K562 (cell line): ENCODE measurements around the gene ZBTB48. TPM values are rescaled to one million over a fixed set of nuclear protein-coding genes. Genes with fewer than 3 reads are reported as not detected.

Experiments
- CHD7 ChIP-seq: fragments of 200-600 bp; sonication (generic); IDR thresholded peaks from one replicate; pipeline ENCODE4 v1.6.1; 2012; ENCODE audit warnings: mild to moderate bottlenecking, low read depth, low read length, inconsistent platforms
- GTF3C2 ChIP-seq: IDR thresholded peaks from 3 replicates; pipeline ENCODE4 v1.6.1; 2011; ENCODE audit warnings: borderline replicate concordance, mild to moderate bottlenecking, moderate library complexity; ENCODE audit not compliant: insufficient read length; ENCODE audit errors: extremely low read depth
- IRF2 ChIP-seq: sonication (generic); formaldehyde crosslinking; IDR thresholded peaks from 2 replicates; pipeline ENCODE4 v1.8.1; 2022; ENCODE audit warnings: mild to moderate bottlenecking, missing genetic modification reagents
- OTX1 ChIP-seq: fragments of 450-650 bp; formaldehyde crosslinking; IDR thresholded peaks from 2 replicates; pipeline ENCODE4 v1.4.0; 2022; ENCODE audit warnings: mild to moderate bottlenecking
- PREB ChIP-seq: sonication (generic); formaldehyde crosslinking; IDR thresholded peaks from 2 replicates; pipeline ENCODE4 v1.8.1; 2023; ENCODE audit warnings: mild to moderate bottlenecking, missing genetic modification reagents
- SMARCC2 ChIP-seq: fragments of 450-650 bp; IDR thresholded peaks from 2 replicates; pipeline ENCODE4 v1.6.1; 2017; ENCODE audit warnings: antibody characterized with exemption, moderate library complexity, mild to moderate bottlenecking, low read depth
- TFAP4 ChIP-seq: sonication (generic); formaldehyde crosslinking; IDR thresholded peaks from 2 replicates; pipeline ENCODE4 v1.8.0; 2022; ENCODE audit warnings: missing genetic modification reagents, mild to moderate bottlenecking, moderate library complexity, borderline replicate concordance
- ZNF121 ChIP-seq: sonication (generic); formaldehyde crosslinking; conservative IDR thresholded peaks from 2 replicates; pipeline ENCODE4 v1.8.0; 2022; ENCODE audit warnings: missing genetic modification reagents
- ZNF224 ChIP-seq: sonication (generic); formaldehyde crosslinking; IDR thresholded peaks from 2 replicates; pipeline ENCODE4 v1.8.0; 2022; ENCODE audit warnings: mild to moderate bottlenecking, missing genetic modification reagents
- ZNF232 ChIP-seq: sonication (generic); formaldehyde crosslinking; IDR thresholded peaks from 2 replicates; pipeline ENCODE4 v1.8.0; 2022; ENCODE audit warnings: mild to moderate bottlenecking, missing genetic modification reagents
- ZNF584 ChIP-seq: fragments of 200-800 bp; sonication (Bioruptor generic); IDR thresholded peaks from 2 replicates; pipeline ENCODE4 v1.6.1; 2016; ENCODE audit warnings: low read depth, mild to moderate bottlenecking, missing genetic modification characterization, missing compliant biosample characterization
- polyA plus RNA-seq, 8 experiments: library from polyadenylated mRNA; depleted of rRNA in 4 of 8; stranded (reverse) in 5 of 8; unstranded in 3 of 8; fragments of >200 nt; fragmentation: Nextera tagmentation in 2 of 8; fragmentation: Illumina TruSeq in 1 of 8; extraction: Ambion mirVana in 2 of 8; extraction: Trizol in 1 of 8; gene quantifications; 2 replicates each; pipeline versions ENCODE4 v1.2.1 to v1.2.3, GENCODE V29; 2011 to 2014; ENCODE audit warnings: inconsistent platforms in 1 of 8, missing spikeins in 1 of 8
- total RNA-seq, 7 experiments: library from RNA; depleted of rRNA in 6 of 7; stranded (reverse); fragments of >200 nt in 6 of 7; fragmentation: Illumina TruSeq in 2 of 7; extraction: Trizol in 2 of 7; gene quantifications; 2 replicates each; pipeline versions ENCODE4 v1.2.1 to v1.2.3, GENCODE V29; 2011 to 2021; ENCODE audit warnings: low replicate concordance in 1 of 7

ZBTB48 gene
- total and polyA plus RNA-seq, 9 of the 15 experiments (the other 6 are each of a cell fraction or from before 2014, with no cell fraction given) = 1.9 to 66.9 (median 29.5) TPM

GRCh38 chr1:6602669-6603237 lies 23.0 kb downstream of the ZBTB48 start, which contains the start of gene KLHL21 (continued):
- TF ChIP-seq GTF3C2 (no peak), SMARCC2 (no peak), CHD7 (no peak), PREB (CRISPR knock-in tag) (peak; percentile 14; the same call in 1 of the 2 replicates), ZNF224 (CRISPR knock-in tag) (no peak), ZNF584 (CRISPR knock-in tag) (0 out of 2 replicates have a peak, but pooled peaks have one; percentile 9), IRF2 (CRISPR knock-in tag) (peak; percentile 90; the same call in 1 of the 2 replicates), TFAP4 (CRISPR knock-in tag) (peak; percentile 52), OTX1 (CRISPR knock-in tag) (no peak), ZNF232 (no peak), ZNF121 (CRISPR knock-in tag) (no peak)
